B cell (primary cell): ENCODE results near the gene CYTH4. TPM values are rescaled to one million over a fixed set of nuclear protein-coding genes. Genes with fewer than 3 reads are reported as not detected.

Experiments used
- ATAC-seq: fragments of 200-7000 bp; cut with Tn5 transposase; one replicate; pipeline ENCODE4 v1.10.0; 2021; ENCODE audit warnings: low read depth, mild to moderate bottlenecking, moderate number of reproducible peaks, moderate library complexity
- CTCF ChIA-PET: fragments of 350-600 bp; sonication (Branson Sonifier 250); formaldehyde crosslinking; loops from one replicate; lab custom pipeline; 2021; ENCODE audit warnings: antibody characterized with exemption, inconsistent platforms; lab: Charles Lee
- POLR2A ChIA-PET: fragments of 350-600 bp; sonication (Branson Sonifier 250); formaldehyde crosslinking; loops from one replicate; lab custom pipeline; 2021; ENCODE audit warnings: antibody characterized with exemption; lab: Charles Lee
- DNase-seq: peaks from one replicate; pipeline ENCODE4 v3.0.0; 2013
- H2AFZ ChIP-seq: 2 replicates; pipeline ENCODE4 v1.6.1; 2012; ENCODE audit warnings: mild to moderate bottlenecking, low read depth, low read length; ENCODE audit not compliant: insufficient read depth, poor library complexity, severe bottlenecking
- H3K27ac ChIP-seq, 2 donors: 1 replicate in 1 of 2; 2 replicates in 1 of 2; pipeline ENCODE4 v1.5.1; 2012 to 2013; ENCODE audit warnings: low read length in 2 of 2, mild to moderate bottlenecking in 2 of 2, moderate library complexity in 1 of 2
- H3K27me3 ChIP-seq, 4 experiments: fragments of 200-600 bp in 1 of 4; sonication (generic) in 1 of 4; replicated peaks in 1 of 4; 1 replicate in 2 of 4; 2 replicates in 2 of 4; pipeline versions ENCODE4 v1.6.1 to v1.7.0; 2013 to 2016; ENCODE audit warnings: low read length in 3 of 4, mild to moderate bottlenecking in 2 of 4, mixed read lengths in 1 of 4, moderate library complexity in 1 of 4; ENCODE audit not compliant: insufficient read depth in 4 of 4, control insufficient read depth in 3 of 4; ENCODE audit errors: control extremely low read depth in 1 of 4
- H3K36me3 ChIP-seq, 2 experiments: replicated peaks in 1 of 2; 1 replicate in 1 of 2; 2 replicates in 1 of 2; pipeline versions ENCODE4 v1.6.1 to v1.7.1; 2013; ENCODE audit warnings: low read length in 1 of 2; ENCODE audit not compliant: insufficient read depth in 2 of 2, control insufficient read depth in 1 of 2; ENCODE audit errors: control extremely low read depth in 1 of 2, extremely low read depth in 1 of 2
- H3K4me1 ChIP-seq, 2 donors: fragments of 200-600 bp in 1 of 2; sonication (generic) in 1 of 2; 1 replicate in 1 of 2; 2 replicates in 1 of 2; pipeline versions ENCODE4 v1.5.1 to v1.6.1; 2013 to 2017; ENCODE audit warnings: low read length in 2 of 2; ENCODE audit not compliant: control insufficient read depth in 2 of 2, insufficient read depth in 2 of 2
- H3K4me2 ChIP-seq: replicated peaks from 2 replicates; pipeline ENCODE3; 2012; ENCODE audit warnings: mild to moderate bottlenecking, low read depth, low read length; ENCODE audit not compliant: poor library complexity, severe bottlenecking
- H3K4me3 ChIP-seq, 5 experiments: fragments of 200-600 bp in 1 of 5; sonication (generic) in 1 of 5; 1 replicate in 3 of 5; 2 replicates in 2 of 5; pipeline versions ENCODE4 v1.5.1 to v1.7.0; 2011 to 2016; ENCODE audit warnings: low read length in 4 of 5, mild to moderate bottlenecking in 4 of 5, low read depth in 2 of 5, control low read depth in 1 of 5, moderate library complexity in 1 of 5; ENCODE audit not compliant: insufficient read depth in 1 of 5; ENCODE audit errors: control extremely low read depth in 1 of 5, extremely low read depth in 1 of 5
- H3K79me2 ChIP-seq: fragments of 200-600 bp; sonication (generic); one replicate; pipeline ENCODE4 v1.6.0; 2016; ENCODE audit warnings: low read length; ENCODE audit not compliant: control insufficient read depth, insufficient read depth
- H3K9ac ChIP-seq: fragments of 200-600 bp; sonication (generic); 2 replicates; pipeline ENCODE4 v1.6.1; 2017; ENCODE audit warnings: mild to moderate bottlenecking, low read length, moderate library complexity
- H3K9me3 ChIP-seq, 3 donors: one replicate each; pipeline versions ENCODE4 v1.6.1 to v1.7.1; 2013; ENCODE audit warnings: low read length in 2 of 3; ENCODE audit not compliant: control insufficient read depth in 2 of 3, insufficient read depth in 1 of 3; ENCODE audit errors: control extremely low read depth in 1 of 3
- H4K20me1 ChIP-seq: 2 replicates; pipeline ENCODE4 v1.6.0; 2012; ENCODE audit warnings: mild to moderate bottlenecking, low read length; ENCODE audit not compliant: insufficient read depth, control insufficient read depth, poor library complexity, severe bottlenecking
- H3K27ac Mint-ChIP-seq: one replicate; pipeline ENCODE4 v1.8.0; 2021; ENCODE audit warnings: mixed read lengths
- H3K27me3 Mint-ChIP-seq: one replicate; pipeline ENCODE4 v1.8.0; 2021; ENCODE audit warnings: mixed read lengths
- H3K4me1 Mint-ChIP-seq: one replicate; pipeline ENCODE4 v1.8.0; 2021; ENCODE audit warnings: mixed read lengths
- H3K4me3 Mint-ChIP-seq: one replicate; pipeline ENCODE4 v1.8.0; 2021; ENCODE audit warnings: mixed read lengths
- H3K9me3 Mint-ChIP-seq: one replicate; pipeline ENCODE4 v1.8.0; 2022; ENCODE audit warnings: mixed read lengths; ENCODE audit not compliant: insufficient read depth
- CTCF ChIP-seq: fragments of 200-600 bp; IDR thresholded peaks from one replicate; pipeline ENCODE4 v1.8.0; 2022; ENCODE audit warnings: antibody characterized with exemption, mild to moderate bottlenecking
- EZH2 ChIP-seq: IDR thresholded peaks from 2 replicates; pipeline ENCODE4 v1.6.1; 2012; ENCODE audit warnings: borderline replicate concordance, low read depth, mild to moderate bottlenecking, moderate library complexity, low read length; ENCODE audit not compliant: insufficient read depth, poor library complexity, severe bottlenecking
- WGBS: methylation state at CpG from one replicate; pipeline ENCODE4 v1.1.5; 2013; ENCODE audit warnings: missing lambda C conversion rate; ENCODE audit not compliant: insufficient coverage; 5-methylcytosine and 5-hydroxymethylcytosine counted together
- intact Hi-C: fragments of 100-400 bp; cut with micrococcal nuclease; formaldehyde crosslinking; loops from one replicate; pipeline ENCODE4 v1.10.0; 2022
- polyA plus RNA-seq: library from polyadenylated mRNA; depleted of rRNA; stranded (reverse); fragments of >200 nt; gene quantifications from 2 replicates; pipeline ENCODE4 v1.2.3, GENCODE V29; 2012
- total RNA-seq, 2 donors: library from RNA; stranded (reverse); fragments of 120-200 nt in 1 of 2; gene quantifications; 1 replicate in 1 of 2; 2 replicates in 1 of 2; pipeline versions ENCODE4 v1.2.3 to v1.2.4, GENCODE V29; 2013 to 2022

Gene CYTH4
- total and polyA plus RNA-seq, 2 donors (not counting 1 experiment from before 2014, with no cell fraction given) = 98.0 to 154 TPM

DNA sequence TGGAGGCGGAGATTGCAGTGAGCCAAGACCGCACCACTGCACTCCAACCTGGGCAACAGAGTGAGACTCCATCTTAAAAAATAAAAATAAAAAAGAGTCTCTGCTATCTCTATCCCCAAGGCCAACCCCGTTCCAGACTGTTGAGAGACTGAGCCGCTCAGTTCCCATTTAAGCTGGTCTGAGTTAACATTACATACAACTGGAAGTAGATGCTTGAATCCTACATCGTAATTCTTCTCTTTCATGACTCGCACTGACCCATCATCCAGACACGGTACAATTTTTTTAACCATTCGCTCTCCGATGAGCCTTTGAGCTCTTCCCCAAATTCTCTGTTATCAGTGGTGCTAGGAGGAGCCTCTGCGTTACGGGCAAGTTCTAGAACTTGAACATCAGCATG is 4.9 kb upstream of the CYTH4 start:
- Mint-ChIP-seq H3K4me1 (peaks cover 72% of the 10 kb centered on the region), H3K27me3 (no peaks in the 10 kb centered on the region), H3K4me3 (no peak overlapping the region), H3K9me3 (no peaks in the 10 kb centered on the region), H3K27ac (peak overlapping the region; percentile 76)
- H2AFZ ChIP-seq = no peak overlapping the region
- no peak overlapping the region for H3K4me3 ChIP-seq
- CTCF ChIA-PET = interaction anchor here (1.2 to 11.9 kb wide), 3 partner anchors 8 to 181 kb away, joined by 3 to 126 read pairs (median 3); no protein-coding TSS in a partner anchor
- TF ChIP-seq CTCF = no peak
- no peak for TF ChIP-seq EZH2
- 100% methylated on average over 7 of the region's 11 CpGs for WGBS
- peaks cover 28% of the 10 kb centered on the region for H3K79me2 ChIP-seq
- H4K20me1 ChIP-seq = no peaks in the 10 kb centered on the region
- no peak overlapping the region for H3K27ac ChIP-seq
- no peaks in the 10 kb centered on the region for H3K36me3 ChIP-seq
- DNase-seq = no peak
- no peaks in the 10 kb centered on the region for H3K9me3 ChIP-seq
- intact Hi-C loops = no loop called here
- no peaks in the 10 kb centered on the region for H3K27me3 ChIP-seq
- peaks cover 49 to 68% of the 10 kb centered on the region in 2 donors for H3K4me1 ChIP-seq
- no peak overlapping the region for H3K4me2 ChIP-seq
- ATAC-seq = no peak
- POLR2A ChIA-PET = interaction anchor here (0.7 kb wide), 1 partner anchor 29 kb away, joined by 3 read pairs; no protein-coding TSS in a partner anchor
- H3K9ac ChIP-seq = no peak overlapping the region

DNA sequence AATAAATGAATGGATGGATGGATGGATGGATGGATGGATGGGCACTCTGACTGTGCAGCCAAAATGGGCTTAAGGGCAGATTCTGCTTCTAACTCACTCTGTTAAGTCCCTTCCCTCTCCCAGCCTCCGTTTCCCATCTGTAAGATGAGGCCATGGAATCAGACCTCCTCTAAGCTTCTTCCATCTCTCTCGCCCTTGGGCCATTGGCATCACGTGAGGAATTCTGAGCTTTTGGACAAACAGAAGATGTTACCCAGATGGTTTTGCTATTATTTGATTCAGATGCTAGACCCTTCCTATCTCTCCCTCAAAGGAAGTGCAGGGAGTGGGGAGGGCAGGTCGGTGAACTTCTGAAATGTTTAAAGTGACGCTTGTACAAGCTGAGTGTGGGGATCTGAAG is 4.0 kb upstream of the CYTH4 start:
- no peak overlapping the region for H3K4me3 Mint-ChIP-seq
- intact Hi-C loops = no loop called here
- Histone ChIP-seq H3K27ac (no peak overlapping the region), H4K20me1 (no peaks in the 10 kb centered on the region), H3K4me3 (no peak overlapping the region), H3K27me3 (no peaks in the 10 kb centered on the region), H3K4me2 (no peak overlapping the region), H2AFZ (no peak overlapping the region), H3K9ac (no peak overlapping the region), H3K79me2 (peaks cover 36% of the 10 kb centered on the region), H3K36me3 (no peaks in the 10 kb centered on the region), H3K9me3 (no peaks in the 10 kb centered on the region), H3K4me1 (peaks cover 49 to 76% of the 10 kb centered on the region in 2 donors)
- 100% methylated on average over 2 of the region's 5 CpGs for WGBS
- no peak for ATAC-seq
- H3K27me3 Mint-ChIP-seq = no peaks in the 10 kb centered on the region
- H3K9me3 Mint-ChIP-seq = no peaks in the 10 kb centered on the region
- ChIA-PET POLR2A (no interaction called here), CTCF (interaction anchor here (1.7 to 11.9 kb wide), 2 partner anchors 9 to 31 kb away, joined by 3 to 126 read pairs; no protein-coding TSS in a partner anchor)
- DNase-seq = no peak
- no peak for TF ChIP-seq EZH2
- TF ChIP-seq CTCF = no peak
- H3K27ac Mint-ChIP-seq = peak overlapping the region; percentile 26
- H3K4me1 Mint-ChIP-seq = peaks cover 77% of the 10 kb centered on the region
